CD4-positive, alpha-beta T cell (primary cell): ENCODE measurements around the gene PARK7. TPM values are rescaled to one million over a fixed set of nuclear protein-coding genes. Genes with fewer than 3 reads are reported as not detected.

Experiments
- ATAC-seq: fragments of 200-7000 bp; cut with Tn5 transposase; one replicate; pipeline ENCODE4 v1.10.0; 2022; ENCODE audit warnings: mild to moderate bottlenecking; ENCODE audit not compliant: poor library complexity
- CTCF ChIA-PET: fragments of 350-600 bp; sonication (Branson Sonifier 250); formaldehyde crosslinking; loops from one replicate; lab custom pipeline; 2021; ENCODE audit warnings: antibody characterized with exemption, inconsistent platforms; lab: Charles Lee
- POLR2A ChIA-PET: fragments of 350-600 bp; sonication (Branson Sonifier 250); formaldehyde crosslinking; loops from one replicate; lab custom pipeline; 2021; ENCODE audit warnings: antibody characterized with exemption, inconsistent platforms; lab: Charles Lee
- DNase-seq, 14 experiments: peaks; one replicate each; pipeline ENCODE4 v3.0.0-alpha.2; 2013 to 2020; ENCODE audit warnings: mixed read lengths in 2 of 14
- H3K27ac ChIP-seq, 2 donors: one replicate each; pipeline versions ENCODE4 v1.5.1 to v1.7.0; 2013; ENCODE audit warnings: low read length in 2 of 2, low read depth in 1 of 2, mild to moderate bottlenecking in 1 of 2
- H3K27me3 ChIP-seq, 2 experiments: 1 replicate in 1 of 2; 2 replicates in 1 of 2; pipeline versions ENCODE4 v1.6.1 to v1.7.0; 2013; ENCODE audit warnings: low read length in 2 of 2, control low read depth in 1 of 2, mild to moderate bottlenecking in 1 of 2, moderate library complexity in 1 of 2; ENCODE audit not compliant: insufficient read depth in 2 of 2, control insufficient read depth in 1 of 2
- H3K36me3 ChIP-seq: one replicate; pipeline ENCODE4 v1.6.1; 2013; ENCODE audit warnings: low read length, control low read depth; ENCODE audit not compliant: insufficient read depth
- H3K4me1 ChIP-seq: one replicate; pipeline ENCODE4 v1.6.1; 2013; ENCODE audit warnings: low read length, control low read depth; ENCODE audit not compliant: insufficient read depth
- H3K4me3 ChIP-seq: one replicate; pipeline ENCODE4 v1.5.1; 2013; ENCODE audit warnings: mild to moderate bottlenecking, low read length, moderate library complexity
- H3K9me3 ChIP-seq, 2 experiments: 1 replicate in 1 of 2; 2 replicates in 1 of 2; pipeline versions ENCODE4 v1.6.1 to v1.7.0; 2013; ENCODE audit warnings: low read length in 2 of 2, mild to moderate bottlenecking in 2 of 2, control low read depth in 1 of 2, moderate library complexity in 1 of 2; ENCODE audit not compliant: control insufficient read depth in 1 of 2, insufficient read depth in 1 of 2
- H3K27ac Mint-ChIP-seq: one replicate; pipeline ENCODE4 v1.8.0; 2020; ENCODE audit warnings: mixed read lengths
- H3K27me3 Mint-ChIP-seq: one replicate; pipeline ENCODE4 v1.8.0; 2021; ENCODE audit warnings: mixed read lengths
- H3K36me3 Mint-ChIP-seq: one replicate; pipeline ENCODE4 v1.8.0; 2021; ENCODE audit warnings: low read depth, mixed read lengths
- H3K4me1 Mint-ChIP-seq: one replicate; pipeline ENCODE4 v1.8.0; 2021; ENCODE audit warnings: low read depth, mixed read lengths
- H3K4me3 Mint-ChIP-seq: one replicate; pipeline ENCODE4 v1.8.0; 2020; ENCODE audit warnings: mild to moderate bottlenecking, mixed read lengths
- H3K9me3 Mint-ChIP-seq: one replicate; pipeline ENCODE4 v1.8.0; 2020; ENCODE audit warnings: mixed read lengths
- CTCF ChIP-seq: fragments of 200-600 bp; IDR thresholded peaks from one replicate; pipeline ENCODE4 v1.8.0; 2022; ENCODE audit warnings: antibody characterized with exemption, mild to moderate bottlenecking
- intact Hi-C, 2 experiments: fragments of 100-400 bp; cut with DNase I in 1 of 2; cut with micrococcal nuclease in 1 of 2; formaldehyde crosslinking; loops; one replicate each; pipeline versions ENCODE4 v1.15.1 to v1.9.0; 2023 to 2025; cut with DNase I, micrococcal nuclease
- total RNA-seq, 174 experiments: library from RNA in 2 of 174; stranded (reverse) in 2 of 174; gene quantifications; one replicate each; pipeline ENCODE4 v1.2.3 and lab custom pipeline; 2021 to 2026

The PARK7 gene
- total RNA-seq, 2 experiments from 2014 or later: 57.7 to 62.4 TPM

- H3K27ac Mint-ChIP-seq: no peak overlapping the region
- CTCF ChIA-PET: no interaction called here
- no peaks in the 10 kb centered on the region for H3K4me1 ChIP-seq
- POLR2A ChIA-PET: no interaction called here
- no peak overlapping the region for H3K4me3 Mint-ChIP-seq
- no peak overlapping the region for H3K4me3 ChIP-seq
- H3K9me3 Mint-ChIP-seq: no peaks in the 10 kb centered on the region
- no peaks in the 10 kb centered on the region for H3K36me3 Mint-ChIP-seq
- no peaks in the 10 kb centered on the region for H3K36me3 ChIP-seq
- TF ChIP-seq CTCF: no peak
- H3K27me3 ChIP-seq: no peaks in the 10 kb centered on the region
- ATAC-seq (no peak), DNase-seq (no peak)
- peaks cover 5% of the 10 kb centered on the region for H3K27me3 Mint-ChIP-seq
- no peaks in the 10 kb centered on the region for H3K9me3 ChIP-seq
- no peak overlapping the region for H3K27ac ChIP-seq
- intact Hi-C loops: loop anchor here in 1 of 2 experiments (10.0 kb wide), 1 partner anchor 714 kb away; no protein-coding TSS in a partner anchor
- no peaks in the 10 kb centered on the region for H3K4me1 Mint-ChIP-seq
These were observed 49.5 kb downstream of the PARK7 start for GRCh38 chr1:8011016-8011415.

- DNase-seq (no peak), ATAC-seq (no peak)
- CTCF ChIA-PET: interaction anchor here (0.7 to 1.4 kb wide), 4 partner anchors 12 to 339 kb away, joined by 3 read pairs; no protein-coding TSS in a partner anchor
- Mint-ChIP-seq H3K4me1 (no peaks in the 10 kb centered on the region), H3K27me3 (peaks cover 15% of the 10 kb centered on the region), H3K4me3 (no peak overlapping the region), H3K9me3 (no peaks in the 10 kb centered on the region), H3K36me3 (no peaks in the 10 kb centered on the region), H3K27ac (no peak overlapping the region)
- Histone ChIP-seq H3K4me1 (no peaks in the 10 kb centered on the region), H3K27ac (no peak overlapping the region), H3K4me3 (no peak overlapping the region), H3K9me3 (no peaks in the 10 kb centered on the region), H3K27me3 (peaks cover 0 to 8% of the 10 kb centered on the region in 2 experiments), H3K36me3 (no peaks in the 10 kb centered on the region)
- no peak for TF ChIP-seq CTCF
- intact Hi-C loops: loop anchor here in 1 of 2 experiments (10.0 kb wide), 1 partner anchor 713 kb away; no protein-coding TSS in a partner anchor
- POLR2A ChIA-PET: interaction anchor here (1.0 kb wide), 1 partner anchor 338 kb away, joined by 3 read pairs; no protein-coding TSS in a partner anchor
These were observed 50.7 kb downstream of the PARK7 start for GRCh38 chr1:8011923-8012858.

- ChIA-PET POLR2A (no interaction called here), CTCF (interaction anchor here (0.7 to 1.4 kb wide), 3 partner anchors 301 to 338 kb away, joined by 3 read pairs; no protein-coding TSS in a partner anchor)
- H3K9me3 Mint-ChIP-seq: no peaks in the 10 kb centered on the region
These were observed 51.4 kb downstream of the PARK7 start for GRCh38 chr1:8012955-8013354.

More at GRCh38 chr1:8012955-8013354, 51.4 kb downstream of the PARK7 start:
- peaks cover 0 to 11% of the 10 kb centered on the region in 2 experiments for H3K27me3 ChIP-seq
- no peaks in the 10 kb centered on the region for H3K36me3 ChIP-seq
- H3K9me3 ChIP-seq: no peaks in the 10 kb centered on the region
- no peaks in the 10 kb centered on the region for H3K36me3 Mint-ChIP-seq
- no peak overlapping the region for H3K4me3 ChIP-seq
- no peak for ATAC-seq
- no peak overlapping the region for H3K27ac ChIP-seq
- H3K27ac Mint-ChIP-seq: no peak overlapping the region
- H3K4me1 ChIP-seq: no peaks in the 10 kb centered on the region
- H3K4me1 Mint-ChIP-seq: no peaks in the 10 kb centered on the region
- no peak overlapping the region for H3K4me3 Mint-ChIP-seq
- intact Hi-C loops: loop anchor here in 1 of 2 experiments (10.0 kb wide), 1 partner anchor 712 kb away; no protein-coding TSS in a partner anchor
- no peak for TF ChIP-seq CTCF
- peaks cover 21% of the 10 kb centered on the region for H3K27me3 Mint-ChIP-seq
- DNase-seq: no peak
